DMS153 treated with DMSO at 0.1 percent for 48 hours (cell line): ENCODE results near the gene CSPG4.
"Not testable (repeated sequence)": the region's sequence is repeated elsewhere in the genome, so short reads cannot be mapped to it uniquely, and the experiment has no call there.

ENCODE experiments used
- DNase-seq: peaks from one replicate; lab custom pipeline; 2025; ENCODE audit not compliant: unreplicated experiment; lab: John Stamatoyannopoulos, UW

CSPG4 gene, protein sequence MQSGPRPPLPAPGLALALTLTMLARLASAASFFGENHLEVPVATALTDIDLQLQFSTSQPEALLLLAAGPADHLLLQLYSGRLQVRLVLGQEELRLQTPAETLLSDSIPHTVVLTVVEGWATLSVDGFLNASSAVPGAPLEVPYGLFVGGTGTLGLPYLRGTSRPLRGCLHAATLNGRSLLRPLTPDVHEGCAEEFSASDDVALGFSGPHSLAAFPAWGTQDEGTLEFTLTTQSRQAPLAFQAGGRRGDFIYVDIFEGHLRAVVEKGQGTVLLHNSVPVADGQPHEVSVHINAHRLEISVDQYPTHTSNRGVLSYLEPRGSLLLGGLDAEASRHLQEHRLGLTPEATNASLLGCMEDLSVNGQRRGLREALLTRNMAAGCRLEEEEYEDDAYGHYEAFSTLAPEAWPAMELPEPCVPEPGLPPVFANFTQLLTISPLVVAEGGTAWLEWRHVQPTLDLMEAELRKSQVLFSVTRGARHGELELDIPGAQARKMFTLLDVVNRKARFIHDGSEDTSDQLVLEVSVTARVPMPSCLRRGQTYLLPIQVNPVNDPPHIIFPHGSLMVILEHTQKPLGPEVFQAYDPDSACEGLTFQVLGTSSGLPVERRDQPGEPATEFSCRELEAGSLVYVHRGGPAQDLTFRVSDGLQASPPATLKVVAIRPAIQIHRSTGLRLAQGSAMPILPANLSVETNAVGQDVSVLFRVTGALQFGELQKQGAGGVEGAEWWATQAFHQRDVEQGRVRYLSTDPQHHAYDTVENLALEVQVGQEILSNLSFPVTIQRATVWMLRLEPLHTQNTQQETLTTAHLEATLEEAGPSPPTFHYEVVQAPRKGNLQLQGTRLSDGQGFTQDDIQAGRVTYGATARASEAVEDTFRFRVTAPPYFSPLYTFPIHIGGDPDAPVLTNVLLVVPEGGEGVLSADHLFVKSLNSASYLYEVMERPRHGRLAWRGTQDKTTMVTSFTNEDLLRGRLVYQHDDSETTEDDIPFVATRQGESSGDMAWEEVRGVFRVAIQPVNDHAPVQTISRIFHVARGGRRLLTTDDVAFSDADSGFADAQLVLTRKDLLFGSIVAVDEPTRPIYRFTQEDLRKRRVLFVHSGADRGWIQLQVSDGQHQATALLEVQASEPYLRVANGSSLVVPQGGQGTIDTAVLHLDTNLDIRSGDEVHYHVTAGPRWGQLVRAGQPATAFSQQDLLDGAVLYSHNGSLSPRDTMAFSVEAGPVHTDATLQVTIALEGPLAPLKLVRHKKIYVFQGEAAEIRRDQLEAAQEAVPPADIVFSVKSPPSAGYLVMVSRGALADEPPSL (N-terminal part only)

DNA sequence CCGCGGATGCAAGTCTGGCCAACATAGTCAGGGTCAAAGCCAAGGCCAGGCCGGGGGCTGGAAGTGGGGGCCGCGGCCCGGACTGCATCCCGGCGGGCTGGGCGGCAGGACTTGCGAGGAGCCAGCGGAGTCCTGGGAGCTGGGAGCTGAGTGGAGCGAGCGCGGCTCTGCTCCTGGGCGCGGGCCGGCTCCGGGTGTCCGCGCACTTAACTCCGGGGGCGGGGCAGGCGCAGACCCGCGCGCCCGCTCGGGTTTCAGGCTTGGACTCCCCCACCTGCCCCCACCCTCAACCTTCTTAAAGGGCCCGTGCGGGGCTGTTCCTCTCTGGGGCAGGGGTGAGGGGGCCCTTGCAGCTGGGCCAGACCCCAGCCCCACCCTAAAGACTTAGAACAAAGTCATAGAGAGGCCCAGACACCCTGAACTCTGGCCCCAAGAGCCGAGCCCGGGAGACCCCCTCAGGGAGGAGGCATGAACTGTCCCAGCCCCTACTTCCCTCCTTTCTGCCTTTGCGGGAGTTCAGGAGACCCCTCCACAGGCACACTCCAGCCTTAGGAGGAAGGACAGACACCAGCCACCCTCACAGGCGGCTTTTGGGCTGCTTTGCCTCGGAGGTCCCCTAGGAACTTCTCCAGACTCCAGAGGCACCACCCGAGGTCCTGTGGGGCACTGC is at the start of gene CSPG4:
Gene CSPG4 (minus strand): TSS at position 181 of the 670 bp plus-strand sequence. CDS start 93 bp downstream, at position 88.
- no peak for DNase-seq

DNA sequence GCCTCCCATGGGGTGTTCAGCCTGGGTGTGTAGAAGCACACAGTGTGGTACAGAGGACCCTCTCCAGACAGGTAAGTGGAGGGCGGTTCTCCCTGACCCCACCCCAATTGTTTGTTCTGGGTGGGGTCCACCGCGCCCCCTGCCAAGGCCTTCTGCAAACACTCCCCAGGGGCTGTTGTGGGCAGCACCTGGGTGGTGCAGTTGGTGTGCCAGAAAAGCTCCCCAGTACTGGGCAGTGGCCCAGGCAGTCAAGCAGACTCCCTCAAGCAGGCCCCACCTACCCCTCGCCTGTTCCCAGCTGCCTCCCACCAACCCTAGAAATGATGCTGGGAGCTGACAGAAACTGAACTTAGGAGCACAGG is 49.7 kb upstream of the CSPG4 start:
- not testable (repeated sequence) for DNase-seq

DNA sequence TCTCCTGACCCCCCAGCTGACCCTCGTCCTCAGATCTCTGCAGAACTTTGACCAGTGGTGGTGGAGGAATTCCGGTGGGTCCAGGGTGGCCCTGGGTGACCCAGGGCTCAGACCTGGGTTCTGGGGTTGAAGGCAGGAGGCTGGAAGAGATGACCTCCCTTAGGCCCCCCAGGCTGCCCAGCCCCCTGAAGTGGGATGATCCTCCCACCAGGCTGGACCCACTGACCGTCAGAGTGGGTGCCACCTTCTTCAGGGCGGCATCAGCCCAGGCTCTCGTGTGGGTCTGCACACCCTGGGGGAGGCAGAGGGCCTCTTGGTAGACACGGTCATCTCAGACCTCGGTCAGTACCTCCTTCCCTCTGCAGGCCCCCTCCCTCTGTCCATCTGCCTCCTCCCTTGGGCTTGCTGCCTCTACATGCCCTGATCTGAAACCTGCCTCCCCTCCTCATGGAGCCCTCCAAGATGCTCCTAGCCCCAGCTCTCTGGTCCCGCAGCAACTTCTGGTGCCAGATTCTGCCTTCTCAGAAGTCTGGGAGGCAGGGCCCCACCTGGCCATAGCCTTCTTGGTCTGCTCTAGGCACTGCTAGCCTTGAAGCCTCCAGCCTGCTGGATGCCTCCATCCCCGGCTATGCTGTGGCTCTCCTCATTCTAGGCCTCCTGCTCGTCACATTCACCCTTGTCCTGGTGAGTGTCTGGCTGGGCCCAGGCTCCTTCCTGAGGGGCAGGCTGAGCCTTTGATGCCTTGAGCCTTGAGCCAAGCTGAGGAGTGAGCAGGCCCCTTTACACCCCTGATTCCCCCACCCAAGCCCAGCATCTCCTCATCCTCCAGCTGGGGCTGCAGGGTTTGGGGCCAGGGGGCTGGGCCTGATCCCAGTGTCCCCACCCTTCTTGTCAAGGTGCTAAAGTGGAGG is 49.1 kb upstream of the CSPG4 start:
- DNase-seq = no peak

DNA sequence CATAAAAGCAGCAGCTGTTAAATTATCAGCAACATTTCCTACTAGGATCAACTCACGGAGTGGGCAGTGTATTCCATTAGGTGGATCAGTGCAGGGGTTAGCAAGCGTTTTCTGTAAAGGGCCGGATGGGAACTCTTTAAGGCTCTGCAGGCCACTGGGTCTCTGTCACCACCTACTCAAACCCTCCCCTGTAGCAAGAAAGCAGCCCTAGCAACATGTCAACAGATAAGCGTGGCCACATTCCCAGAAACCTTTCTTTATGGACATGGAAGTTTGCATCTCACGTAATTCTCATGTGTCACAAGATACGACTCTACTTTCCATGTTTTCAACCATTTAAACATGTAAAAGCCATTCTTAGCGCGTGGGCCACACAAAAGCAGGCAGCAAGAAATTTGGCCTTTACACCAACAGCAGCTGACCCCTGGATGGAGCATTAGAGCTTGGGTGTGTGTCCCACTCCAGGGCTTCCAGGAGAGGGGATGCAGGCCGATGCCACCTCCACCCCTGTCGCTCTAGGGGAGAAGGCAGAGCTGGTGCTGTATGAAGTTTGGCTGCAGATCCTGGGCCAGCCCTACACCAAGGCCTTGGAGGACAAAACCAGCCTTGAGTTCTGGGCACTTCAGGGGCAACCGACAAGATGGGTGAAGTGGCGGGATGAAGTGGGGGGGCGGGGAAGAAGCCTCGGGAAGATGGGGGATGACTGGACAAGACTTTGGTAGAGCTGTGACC is 48.2 kb upstream of the CSPG4 start:
- DNase-seq = no peak

DNA sequence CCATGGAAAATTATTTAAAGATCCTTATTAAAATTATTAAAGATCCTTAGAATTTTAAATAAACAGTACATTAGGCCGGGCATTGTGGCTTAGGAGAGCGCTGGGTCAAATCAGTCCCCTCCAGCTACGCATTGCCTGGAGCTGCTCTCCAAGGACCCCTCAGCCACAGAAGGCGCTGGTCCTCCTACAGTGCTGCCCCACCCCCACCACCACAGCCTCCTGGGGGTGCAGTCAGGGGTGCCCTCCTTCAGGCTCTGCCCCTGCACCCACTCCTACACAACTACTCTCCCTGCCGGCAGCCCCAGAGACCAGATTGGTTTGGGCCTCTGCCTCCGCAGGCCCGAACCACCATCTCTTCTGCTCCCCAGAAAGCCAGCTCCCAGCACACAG is 47.5 kb upstream of the CSPG4 start:
- DNase-seq = not testable (repeated sequence)

DNA sequence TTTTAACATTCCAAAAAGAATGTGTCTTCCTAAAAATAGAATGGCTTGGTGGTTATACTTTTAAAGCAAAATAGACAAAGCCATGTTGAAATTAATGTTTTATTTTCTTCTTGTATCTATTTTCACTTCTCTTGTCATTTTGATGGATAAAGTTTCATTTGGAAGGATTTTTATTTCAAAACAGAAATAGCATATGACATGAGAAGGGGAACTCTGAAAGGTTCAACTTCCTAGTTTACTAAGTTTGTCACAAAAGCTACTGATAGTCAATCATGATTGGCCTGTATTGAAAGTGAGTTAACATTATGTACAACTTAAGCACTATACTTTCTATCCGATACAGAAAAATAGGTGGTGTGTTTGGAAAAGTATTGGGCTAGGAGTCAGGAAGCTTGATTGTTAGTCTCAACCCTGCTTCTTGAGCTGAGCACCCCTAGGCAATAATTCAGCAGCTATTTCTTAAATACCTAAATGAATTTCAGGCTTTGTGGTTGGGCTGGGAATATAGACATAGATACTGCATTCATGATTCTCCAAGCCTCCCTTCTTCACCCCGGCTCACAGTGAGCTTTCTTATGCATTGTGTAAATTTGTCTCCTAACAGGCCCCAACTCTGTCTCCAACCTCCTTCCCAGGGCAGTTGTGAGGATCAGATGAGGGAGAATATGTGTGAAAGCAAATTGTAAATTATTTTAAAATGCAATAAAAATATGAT is 46.9 kb upstream of the CSPG4 start:
- no peak for DNase-seq

DNA sequence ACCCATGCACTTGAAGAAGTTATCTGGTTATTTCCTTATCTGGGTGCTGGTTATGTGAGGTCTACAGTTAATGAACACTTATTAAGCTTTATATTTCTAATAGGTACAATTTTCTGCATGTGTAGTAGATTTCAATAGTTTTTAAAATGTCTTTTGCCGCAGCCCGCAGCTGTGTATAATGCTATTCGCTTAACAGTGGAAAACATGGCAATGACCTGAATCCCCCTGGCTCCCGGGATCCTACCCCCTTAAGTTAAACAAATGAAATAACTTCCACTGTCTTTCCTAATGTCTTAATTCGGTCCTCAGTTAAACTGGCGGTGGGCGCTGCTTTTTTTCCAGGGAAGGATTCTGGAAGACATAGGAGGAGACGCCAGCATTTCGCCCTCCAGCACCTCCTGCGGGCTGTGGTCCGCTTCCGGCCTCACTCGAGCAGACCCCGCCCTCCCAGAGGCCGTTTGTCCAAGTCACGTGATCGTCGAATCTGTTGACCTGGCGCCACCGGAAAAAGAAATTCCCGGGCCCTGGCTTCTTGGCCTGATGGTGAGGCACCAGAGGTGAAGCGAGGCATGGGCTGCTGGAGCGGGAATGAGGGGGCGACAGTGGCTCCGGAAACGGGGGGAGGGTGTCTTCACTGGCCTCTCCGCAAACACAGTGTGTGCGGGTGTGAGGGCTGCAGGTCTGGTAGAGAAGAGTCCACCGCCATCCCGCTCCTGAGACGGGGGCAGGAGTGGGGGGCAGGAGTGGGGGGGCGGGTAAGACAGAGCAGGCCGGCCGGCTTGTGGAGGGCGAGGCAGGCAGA is 45.6 kb upstream of the CSPG4 start:
- DNase-seq = peak; percentile 26

DNA sequence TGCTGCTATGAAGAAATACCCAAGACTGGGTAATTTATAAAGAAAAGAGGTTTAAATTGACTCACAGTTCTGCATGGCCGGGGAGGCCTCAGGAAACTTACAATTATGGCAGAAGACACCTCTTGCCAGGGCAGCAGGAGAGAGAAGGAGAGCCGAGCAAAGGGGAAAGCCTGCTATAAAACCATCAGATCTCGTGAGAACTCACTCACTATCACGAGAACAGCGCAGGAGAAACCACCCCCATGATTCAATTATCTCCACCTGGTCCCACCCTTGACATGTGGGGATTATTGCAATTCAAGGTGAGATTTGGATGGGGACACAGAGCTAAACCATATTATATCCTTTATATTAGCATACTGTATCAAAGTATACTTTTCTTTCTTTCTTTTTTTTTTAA is 42.2 kb upstream of the CSPG4 start:
- DNase-seq = not testable (repeated sequence)

DNA sequence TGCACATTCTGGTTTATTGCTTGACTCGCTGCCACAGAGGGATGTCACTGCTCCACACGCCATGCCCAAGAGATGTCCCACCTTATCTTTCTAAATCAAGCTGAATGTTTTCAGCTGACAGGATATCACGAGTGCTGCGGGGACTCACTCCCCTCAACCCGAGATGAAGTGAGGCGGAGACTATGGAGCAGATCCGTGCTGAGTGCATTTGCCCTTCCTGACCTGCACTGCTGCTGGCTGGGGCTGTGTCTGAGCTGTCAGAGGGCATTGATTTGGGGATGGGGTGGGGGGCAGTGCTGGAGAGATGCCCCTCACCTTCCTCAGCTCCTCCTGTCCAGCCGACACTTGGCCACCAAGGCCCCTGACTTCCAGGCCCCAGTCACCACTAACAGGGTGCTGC is 40.5 kb upstream of the CSPG4 start:
- DNase-seq = no peak

DNA sequence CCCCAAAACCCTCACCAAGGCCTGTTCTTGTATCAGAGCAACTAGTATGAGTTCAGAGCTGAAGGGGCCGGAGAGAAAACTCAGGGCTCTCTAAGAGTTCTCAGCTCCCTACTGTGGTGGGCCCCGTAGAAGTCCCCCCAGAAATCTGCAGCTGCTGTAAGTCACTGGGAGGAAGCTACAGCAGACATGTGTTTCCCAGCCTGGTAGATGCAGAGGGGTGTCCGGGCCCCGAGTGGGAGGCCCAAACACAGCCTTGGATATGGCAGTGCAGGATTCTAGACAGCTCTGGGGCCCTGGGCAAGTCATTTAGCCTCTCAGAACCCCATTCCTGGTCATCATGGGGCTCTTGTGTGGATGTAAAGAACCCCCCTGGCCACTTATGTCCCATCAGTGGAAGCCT is 39.2 kb upstream of the CSPG4 start:
- DNase-seq = no peak

DNA sequence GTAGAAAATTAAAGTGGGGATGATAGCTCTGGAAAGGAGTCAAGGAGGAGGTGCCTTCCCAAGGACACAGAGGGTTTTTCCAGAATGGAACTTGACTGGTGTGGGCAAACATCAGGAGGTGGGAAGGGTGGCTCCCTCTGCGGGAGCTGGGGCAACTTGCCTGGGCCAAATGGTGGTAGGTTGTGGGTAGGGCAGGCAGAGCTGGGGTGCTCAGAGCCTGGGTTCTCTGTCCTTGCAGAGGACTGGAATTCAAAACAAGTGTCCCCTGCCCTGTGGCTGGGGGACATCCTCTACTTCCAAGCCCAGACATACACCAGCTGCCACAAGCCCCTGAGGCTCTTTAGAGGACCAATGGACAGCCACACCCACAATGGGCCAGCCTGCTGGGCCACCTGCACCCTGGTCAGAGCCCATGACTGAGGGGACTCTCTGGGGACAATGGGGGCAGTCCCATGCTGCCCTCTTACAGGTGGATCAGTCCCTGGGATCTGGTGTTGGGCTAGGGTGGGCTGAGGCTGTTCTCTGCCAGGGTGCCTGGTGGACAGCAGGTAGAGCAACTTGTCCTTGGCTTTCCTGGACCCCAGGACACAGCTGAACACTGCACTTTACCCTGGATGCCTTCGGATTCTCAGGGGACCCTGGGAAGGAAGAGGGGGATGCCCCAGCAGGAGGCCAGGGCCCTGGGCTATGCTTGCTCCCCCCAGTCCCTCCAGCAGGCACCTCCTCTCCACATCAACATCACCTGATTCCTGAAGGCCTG is 38.6 kb upstream of the CSPG4 start:
- DNase-seq = no peak

DNA sequence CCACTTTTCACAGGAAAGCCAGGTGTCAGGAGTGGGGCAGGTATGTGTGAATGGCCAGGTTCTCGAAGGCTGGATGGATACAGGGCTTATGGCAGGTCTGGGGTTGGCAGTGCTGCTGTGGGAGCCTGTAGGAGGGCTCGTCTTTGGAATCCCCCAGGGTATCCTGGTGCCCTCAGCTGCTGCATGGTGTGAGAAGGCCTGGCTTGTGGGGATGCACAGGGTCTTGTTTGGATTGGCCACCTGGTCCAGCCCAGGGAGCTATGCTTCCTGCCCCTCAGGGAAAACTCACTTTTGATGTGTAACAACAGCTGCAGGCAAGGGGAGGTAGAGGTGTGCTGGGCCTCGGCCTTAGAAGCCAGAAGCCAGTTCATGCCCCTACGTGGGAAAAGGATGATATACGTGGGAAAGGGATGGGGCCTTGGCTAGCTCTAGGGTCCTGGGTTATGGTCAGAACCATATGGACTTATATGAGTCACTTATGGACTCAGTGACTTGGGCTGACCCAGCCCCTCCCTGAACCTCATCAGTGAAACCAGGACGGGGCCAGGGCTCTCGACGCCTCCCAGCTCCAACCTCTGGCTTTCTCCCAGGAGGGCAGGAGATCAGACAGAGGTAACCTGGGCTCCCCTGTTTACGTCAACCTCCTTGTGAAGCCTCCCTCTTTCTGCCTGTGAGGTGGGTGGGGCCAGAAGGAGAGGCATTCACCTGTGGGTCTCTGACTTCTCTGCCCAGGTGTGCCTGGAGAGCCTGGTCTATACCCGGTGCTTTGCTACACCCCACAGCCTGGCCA is 37.8 kb upstream of the CSPG4 start:
- DNase-seq = no peak

DNA sequence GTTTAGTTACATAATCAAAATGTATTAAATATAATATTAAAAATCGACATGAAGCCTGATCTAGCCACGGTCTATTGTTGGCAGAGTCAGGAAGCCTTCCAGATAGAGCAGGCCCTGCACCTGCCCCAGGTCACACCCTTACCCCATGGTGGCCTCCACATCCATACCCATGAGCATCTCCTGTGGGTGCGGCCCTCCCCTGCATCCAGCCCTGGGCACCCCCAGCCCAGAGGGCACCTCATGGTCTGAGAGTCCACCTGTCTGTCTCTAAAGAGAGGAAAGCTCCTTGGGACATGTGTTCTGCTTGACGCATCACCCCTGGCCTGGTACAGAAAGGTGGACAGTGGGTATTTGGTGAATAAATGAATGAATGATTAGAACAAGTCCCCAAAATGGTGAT is 37.2 kb upstream of the CSPG4 start:
- DNase-seq = no peak

DNA sequence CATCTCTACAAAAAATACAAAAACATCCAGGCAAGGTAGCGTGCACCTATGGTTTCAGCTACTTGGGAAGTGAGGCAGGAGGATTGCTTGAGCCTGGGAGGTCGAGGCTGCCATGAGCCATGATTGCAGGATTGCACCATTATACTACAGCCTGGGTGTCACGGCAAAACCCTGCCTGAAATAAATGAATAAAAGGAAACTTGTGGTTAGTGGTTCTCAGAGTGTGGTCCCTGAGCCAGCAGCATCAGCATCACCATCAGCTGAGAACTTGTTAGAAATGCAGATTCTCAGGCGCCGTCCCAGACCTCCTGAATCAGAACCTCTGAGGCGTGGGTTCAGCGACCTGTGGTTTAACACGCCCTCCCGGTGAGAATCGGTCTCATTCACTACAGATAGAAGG is 36.2 kb upstream of the CSPG4 start:
- not testable (repeated sequence) for DNase-seq

DNA sequence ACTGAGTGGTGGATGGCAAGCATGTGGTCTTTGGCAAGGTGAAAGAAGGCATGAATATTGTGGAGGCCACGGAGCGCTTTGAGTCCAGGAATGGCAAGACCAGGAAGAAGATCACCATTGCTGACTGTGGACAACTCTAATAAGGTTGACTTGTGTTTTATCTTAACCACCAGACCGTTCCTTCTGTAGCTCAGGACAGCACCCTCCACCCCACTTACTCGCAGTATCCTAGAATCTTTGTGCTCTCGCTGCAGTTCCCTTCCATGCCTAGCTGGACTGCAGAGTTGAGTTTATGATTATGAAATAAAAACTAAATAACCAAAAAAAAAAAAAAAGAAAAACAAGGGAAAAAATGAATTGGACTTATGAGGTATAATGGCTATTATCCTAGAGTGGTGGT is 34.5 kb upstream of the CSPG4 start:
- DNase-seq = not testable (repeated sequence)

DNA sequence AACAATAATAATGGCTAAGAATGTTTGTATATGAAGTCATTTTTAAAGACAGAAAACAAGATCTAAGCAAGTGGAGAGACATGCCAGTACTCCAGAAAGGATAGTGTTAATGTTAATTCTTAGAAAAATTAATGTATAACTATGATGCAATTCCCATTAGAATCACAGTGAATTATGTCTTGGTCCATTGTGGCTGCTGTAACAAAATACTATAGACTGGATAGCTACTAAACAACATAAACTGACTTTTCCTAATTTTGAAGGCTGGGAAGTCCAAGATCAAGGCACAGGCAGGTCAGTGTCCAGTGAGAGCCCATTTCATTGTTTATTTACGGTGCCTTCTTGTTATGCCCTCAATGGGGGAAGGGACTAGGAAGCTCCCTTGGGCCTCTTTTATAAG is 32.7 kb upstream of the CSPG4 start:
- no peak for DNase-seq
